HG03060 (cell line): ENCODE data around the gene SLC16A14.

ENCODE experiments used
- ATAC-seq: cut with Tn5 transposase; IDR thresholded peaks from one replicate; pipeline ENCODE4 v1.9.1; 2021; ENCODE audit warnings: low read depth, moderate number of reproducible peaks; ENCODE audit not compliant: unreplicated experiment

Gene SLC16A14

GRCh38 chr2:230043025-230043424 is 25.7 kb downstream of the SLC16A14 start:
- ATAC-seq, result no peak

DNA sequence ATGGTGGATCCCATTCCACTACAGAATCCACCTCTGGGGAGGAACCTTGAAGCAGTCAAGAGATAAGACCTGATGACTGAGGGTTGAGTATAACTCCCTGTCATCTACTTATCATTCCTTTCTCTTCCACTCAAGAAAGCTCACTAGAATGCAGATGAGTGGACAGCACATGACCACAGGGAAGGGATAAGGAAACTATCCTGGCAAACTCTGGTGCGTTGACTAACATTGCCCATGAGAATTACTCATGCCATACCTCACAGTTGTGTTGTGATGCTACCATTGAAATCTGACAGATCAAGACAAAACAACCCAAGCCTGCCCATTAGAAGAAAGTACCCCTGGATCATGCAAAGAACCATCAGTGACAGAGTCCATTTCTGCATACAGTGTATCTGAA is 26.5 kb downstream of the SLC16A14 start:
- ATAC-seq, result no peak

- ATAC-seq, result no peak
Measured at GRCh38 chr2:230023313-230023712, 45.4 kb downstream of the SLC16A14 start.

- no peak for ATAC-seq
Measured at GRCh38 chr2:230019742-230020141, 49.0 kb downstream of the SLC16A14 start.

- no peak for ATAC-seq
Measured at GRCh38 chr2:230018153-230018552, 50.6 kb downstream of the SLC16A14 start.

- ATAC-seq, result no peak
Measured at GRCh38 chr2:230016844-230017243, 51.9 kb downstream of the SLC16A14 start.

- no peak for ATAC-seq
Measured at GRCh38 chr2:230012267-230012884, 56.3 kb downstream of the SLC16A14 start.

GRCh38 chr2:230011617-230012016 is 57.1 kb downstream of the SLC16A14 start:
- no peak for ATAC-seq

GRCh38 chr2:230010501-230010900 is 58.2 kb downstream of the SLC16A14 start:
- ATAC-seq, result no peak

GRCh38 chr2:230008708-230009066 is 60.0 kb downstream of the SLC16A14 start:
- ATAC-seq, result no peak

- no peak for ATAC-seq
Measured at GRCh38 chr2:230007931-230008707, 60.6 kb downstream of the SLC16A14 start.

DNA sequence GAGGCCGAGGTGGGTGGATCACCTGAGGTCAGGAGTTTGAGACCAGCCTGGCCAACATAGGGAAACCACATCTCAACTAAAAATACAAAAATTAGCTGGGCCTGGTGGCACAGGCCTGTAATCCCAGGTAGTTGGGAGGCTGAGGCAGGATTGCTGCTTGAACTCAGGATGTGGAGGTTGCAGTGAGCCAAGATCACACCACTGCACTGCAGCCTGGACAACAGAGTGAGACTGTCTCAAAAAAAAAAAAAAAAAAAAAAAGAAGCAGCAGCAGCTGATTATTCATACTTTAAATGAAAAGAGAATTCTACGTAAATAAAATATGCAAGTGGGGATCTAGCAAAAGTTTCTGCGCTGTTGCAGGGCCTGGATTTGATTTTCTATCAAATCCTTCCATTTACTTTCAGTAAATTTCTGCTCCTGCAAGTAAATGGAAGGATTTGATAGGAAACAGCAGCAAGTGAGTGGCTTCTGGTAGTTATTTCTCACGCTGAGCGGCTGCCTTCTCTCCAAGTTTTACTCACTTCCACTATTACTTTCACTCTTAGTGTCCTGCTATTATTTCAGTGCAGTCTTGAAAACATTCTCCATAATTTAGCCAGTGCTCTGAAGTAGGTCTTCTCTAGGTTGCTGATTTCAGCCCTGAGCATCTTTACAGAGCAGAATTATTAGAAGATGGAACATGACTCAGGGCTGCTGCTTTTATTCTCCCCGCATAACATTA is 68.4 kb downstream of the SLC16A14 start:
- ATAC-seq, result peak; percentile 95

DNA sequence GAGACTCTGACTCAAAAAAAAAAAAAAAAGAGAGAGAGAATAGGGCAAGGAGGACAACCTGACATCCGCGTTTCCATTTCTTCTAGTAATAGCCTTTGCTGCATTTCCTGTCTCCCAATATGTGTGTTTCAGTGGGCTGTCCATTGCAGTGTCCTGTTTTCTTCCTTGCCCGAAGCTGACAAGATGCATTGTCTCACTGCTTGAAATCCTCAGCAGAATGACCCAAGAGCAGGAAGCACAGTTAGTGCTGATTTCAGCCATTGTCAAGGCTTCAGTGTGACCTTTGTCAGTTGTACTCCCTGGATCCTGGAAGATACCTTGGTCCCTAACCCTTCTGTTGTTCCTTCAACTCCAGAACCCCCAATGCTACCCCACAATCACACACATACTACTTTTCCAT is 71.2 kb downstream of the SLC16A14 start:
- ATAC-seq, result no peak

DNA sequence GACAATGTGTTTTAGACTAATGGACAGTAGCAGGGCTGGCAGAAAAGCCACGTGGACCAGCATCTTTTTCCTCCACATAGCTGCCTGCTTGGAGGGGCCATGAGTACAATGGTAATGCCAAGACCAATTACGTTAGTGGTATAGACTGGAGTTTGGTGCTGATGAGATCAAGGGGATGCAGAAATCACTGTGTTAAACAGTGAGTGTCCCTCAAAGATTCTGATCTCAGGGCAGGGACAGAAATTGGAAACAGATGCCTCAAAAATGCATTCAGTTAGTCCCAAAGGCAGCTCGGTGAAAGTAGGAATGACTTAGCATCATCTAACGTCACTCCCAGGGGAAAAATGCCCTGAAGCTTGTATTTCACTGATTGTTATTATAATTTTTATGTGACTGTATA is 72.4 kb downstream of the SLC16A14 start:
- no peak for ATAC-seq

- no peak for ATAC-seq
Measured at GRCh38 chr2:229993236-229993635, 75.5 kb downstream of the SLC16A14 start.
